H1 (cell line): ENCODE results near the gene WDFY3. TPM values are rescaled to one million over a fixed set of nuclear protein-coding genes. Genes with fewer than 3 reads are reported as not detected.

Experiments
- CTCF ChIA-PET: fragments of 300-600 bp; sonication (Branson Sonifier 250); formaldehyde crosslinking; loops from one replicate; lab custom pipeline; 2021; ENCODE audit not compliant: partially characterized antibody; lab: Charles Lee
- POLR2A ChIA-PET: fragments of 300-600 bp; sonication (Branson Sonifier 250); formaldehyde crosslinking; loops from one replicate; lab custom pipeline; 2021; ENCODE audit warnings: inconsistent platforms; ENCODE audit not compliant: partially characterized antibody; lab: Charles Lee
- DNase-seq, 2 experiments: peaks; one replicate each; pipeline versions ENCODE4 v3.0.0 to v3.0.0-alpha.2; 2010 to 2022; ENCODE audit warnings: low spot score in 2 of 2, low read depth in 1 of 2, mixed read lengths in 1 of 2
- FAIRE-seq: peaks from 2 replicates; lab custom pipeline; 2011; peaks lifted over from hg19 to GRCh38; lab: Jason Lieb, UNC
- H2AFZ ChIP-seq: 2 replicates; pipeline ENCODE4 v1.8.1; 2012; ENCODE audit warnings: low read length, inconsistent platforms
- H2AK5ac ChIP-seq: 2 replicates; pipeline ENCODE4 v1.6.1; 2013; ENCODE audit warnings: low read depth, low read length
- H2BK120ac ChIP-seq: replicated peaks from 2 replicates; pipeline ENCODE3; 2013; ENCODE audit warnings: low read depth, low read length, inconsistent platforms
- H2BK12ac ChIP-seq: 2 replicates; pipeline ENCODE4 v1.6.1; 2013; ENCODE audit warnings: low read depth, low read length
- H2BK15ac ChIP-seq: 2 replicates; pipeline ENCODE4 v1.6.1; 2013; ENCODE audit warnings: low read length
- H2BK20ac ChIP-seq: 2 replicates; pipeline ENCODE4 v1.6.1; 2013; ENCODE audit warnings: low read length
- H2BK5ac ChIP-seq: 2 replicates; pipeline ENCODE4 v1.6.1; 2013; ENCODE audit warnings: low read depth, low read length
- H3K14ac ChIP-seq: 2 replicates; pipeline ENCODE4 v1.6.1; 2013; ENCODE audit warnings: inconsistent platforms; ENCODE audit not compliant: insufficient read length
- H3K18ac ChIP-seq: 2 replicates; pipeline ENCODE4 v1.6.1; 2013; ENCODE audit warnings: low read length; ENCODE audit errors: extremely low read depth
- H3K23ac ChIP-seq: 2 replicates; pipeline ENCODE4 v1.6.1; 2013; ENCODE audit warnings: inconsistent platforms; ENCODE audit not compliant: insufficient read length
- H3K23me2 ChIP-seq: 2 replicates; pipeline ENCODE4 v1.6.1; 2013; ENCODE audit warnings: low read depth, low read length
- H3K27ac ChIP-seq: 2 replicates; pipeline ENCODE4 v1.6.1; 2011; ENCODE audit warnings: low read depth, low read length, inconsistent platforms
- H3K27me3 ChIP-seq, 4 experiments: replicated peaks in 1 of 4; 1 replicate in 1 of 4; 2 replicates in 3 of 4; pipeline versions ENCODE4 v1.6.1 to v1.8.1; 2011 to 2013; ENCODE audit warnings: low read length in 3 of 4, mild to moderate bottlenecking in 3 of 4, inconsistent platforms in 2 of 4, mixed read lengths in 2 of 4, moderate library complexity in 1 of 4; ENCODE audit not compliant: control insufficient read depth in 3 of 4, insufficient read depth in 3 of 4; ENCODE audit errors: extremely low read depth in 1 of 4
- H3K36me3 ChIP-seq, 4 experiments: 2 replicates each; pipeline versions ENCODE4 v1.6.1 to v1.8.1; 2011 to 2013; ENCODE audit warnings: mild to moderate bottlenecking in 4 of 4, low read length in 3 of 4, moderate library complexity in 2 of 4, control low read depth in 1 of 4, inconsistent platforms in 1 of 4; ENCODE audit not compliant: insufficient read depth in 4 of 4, control insufficient read depth in 2 of 4
- H3K4ac ChIP-seq: replicated peaks from 2 replicates; pipeline ENCODE3; 2013; ENCODE audit warnings: low read length, low read depth, mixed read lengths, inconsistent platforms; ENCODE audit not compliant: insufficient read length
- H3K4me1 ChIP-seq, 4 experiments: replicated peaks in 1 of 4; 1 replicate in 1 of 4; 2 replicates in 3 of 4; pipeline versions ENCODE4 v1.6.1 to v1.8.1; 2011 to 2013; ENCODE audit warnings: low read length in 3 of 4, inconsistent platforms in 2 of 4, mixed read lengths in 1 of 4; ENCODE audit not compliant: insufficient read depth in 4 of 4, control insufficient read depth in 3 of 4
- H3K4me2 ChIP-seq, 2 experiments: 2 replicates each; pipeline versions ENCODE4 v1.6.1 to v1.8.1; 2011 to 2013; ENCODE audit warnings: low read depth in 2 of 2, low read length in 2 of 2, control low read depth in 1 of 2, inconsistent platforms in 1 of 2, mild to moderate bottlenecking in 1 of 2; ENCODE audit not compliant: insufficient read depth in 1 of 2
- H3K4me3 ChIP-seq, 4 experiments: fragments of 200-600, 300-600 bp in 1 of 4; sonication (generic), shearing (Covaris generic), sonication (Bioruptor Twin) in 1 of 4; 2 replicates each; pipeline versions ENCODE4 v1.5.1 to v1.8.1; 2011 to 2016; ENCODE audit warnings: low read length in 4 of 4, low read depth in 3 of 4, control low read depth in 2 of 4, inconsistent platforms in 2 of 4, mild to moderate bottlenecking in 2 of 4, mixed read lengths in 1 of 4, moderate library complexity in 1 of 4; ENCODE audit not compliant: insufficient read depth in 2 of 4; ENCODE audit errors: extremely low read depth in 1 of 4
- H3K56ac ChIP-seq: replicated peaks from 2 replicates; pipeline ENCODE3; 2013; ENCODE audit warnings: low read depth, mild to moderate bottlenecking, mixed read lengths, low read length, inconsistent platforms; ENCODE audit not compliant: insufficient read length
- H3K79me1 ChIP-seq: 2 replicates; pipeline ENCODE4 v1.6.1; 2013; ENCODE audit warnings: low read depth, low read length, control low read depth
- H3K79me2 ChIP-seq, 2 experiments: 2 replicates each; pipeline versions ENCODE4 v1.6.1 to v1.8.1; 2012 to 2013; ENCODE audit warnings: low read length in 2 of 2, mild to moderate bottlenecking in 2 of 2, inconsistent platforms in 1 of 2; ENCODE audit not compliant: insufficient read depth in 2 of 2, control insufficient read depth in 1 of 2
- H3K9ac ChIP-seq, 4 experiments: replicated peaks in 1 of 4; 1 replicate in 1 of 4; 2 replicates in 3 of 4; pipeline versions ENCODE4 v1.6.1 to v1.8.1; 2011 to 2013; ENCODE audit warnings: low read depth in 3 of 4, low read length in 3 of 4, control low read depth in 2 of 4, mild to moderate bottlenecking in 2 of 4, moderate library complexity in 2 of 4, inconsistent platforms in 1 of 4; ENCODE audit errors: extremely low read depth in 1 of 4
- H3K9me3 ChIP-seq, 2 experiments: 2 replicates each; pipeline versions ENCODE4 v1.6.1 to v1.8.1; 2012 to 2013; ENCODE audit warnings: mild to moderate bottlenecking in 2 of 2, moderate library complexity in 2 of 2, control low read depth in 1 of 2, inconsistent platforms in 1 of 2, low read depth in 1 of 2, low read length in 1 of 2, mixed read lengths in 1 of 2; ENCODE audit not compliant: insufficient read depth in 2 of 2
- H4K20me1 ChIP-seq, 2 experiments: replicated peaks in 1 of 2; 2 replicates each; pipeline versions ENCODE3 to v1.8.1; 2011 to 2013; ENCODE audit warnings: inconsistent platforms in 2 of 2, low read length in 2 of 2, mild to moderate bottlenecking in 1 of 2; ENCODE audit not compliant: insufficient read depth in 2 of 2, control insufficient read depth in 1 of 2
- H4K5ac ChIP-seq: 2 replicates; pipeline ENCODE4 v1.6.1; 2013; ENCODE audit warnings: low read length, low read depth, mixed read lengths, inconsistent platforms; ENCODE audit not compliant: insufficient read length
- H4K8ac ChIP-seq: 2 replicates; pipeline ENCODE4 v1.8.0; 2013; ENCODE audit warnings: mild to moderate bottlenecking, moderate library complexity, low read length, inconsistent platforms; ENCODE audit not compliant: insufficient read depth; ENCODE audit errors: extremely low read depth
- H4K91ac ChIP-seq: replicated peaks from 2 replicates; pipeline ENCODE3; 2013; ENCODE audit warnings: low read length, mixed read lengths, inconsistent platforms; ENCODE audit not compliant: insufficient read length
- ATF2 ChIP-seq: IDR thresholded peaks from 2 replicates; pipeline ENCODE4 v1.6.1; 2012; ENCODE audit warnings: low read length, inconsistent platforms
- EGR1 ChIP-seq: IDR thresholded peaks from 2 replicates; pipeline ENCODE4 v1.6.1; 2011; ENCODE audit warnings: low read depth, low read length, borderline replicate concordance
- GTF2F1 ChIP-seq: IDR thresholded peaks from 2 replicates; pipeline ENCODE4 v1.6.1; 2012; ENCODE audit warnings: low read depth, low read length, improper control_type of control experiment, borderline replicate concordance
- MAFK ChIP-seq: IDR thresholded peaks from 2 replicates; pipeline ENCODE4 v1.6.1; 2012; ENCODE audit warnings: low read depth, mild to moderate bottlenecking, improper control_type of control experiment, low read length
- MAX ChIP-seq: IDR thresholded peaks from 2 replicates; pipeline ENCODE4 v1.6.1; 2012; ENCODE audit warnings: inconsistent platforms
- POLR2A ChIP-seq, 2 experiments: IDR thresholded peaks; 1 replicate in 1 of 2; 2 replicates in 1 of 2; pipeline ENCODE4 v1.6.1; 2011; ENCODE audit warnings: low read depth in 2 of 2, low read length in 2 of 2, mild to moderate bottlenecking in 2 of 2; ENCODE audit errors: control extremely low read depth in 1 of 2
- POLR2AphosphoS5 ChIP-seq: IDR thresholded peaks from 2 replicates; pipeline ENCODE4 v1.6.1; 2011; ENCODE audit warnings: low read depth, low read length
- RXRA ChIP-seq: IDR thresholded peaks from 2 replicates; pipeline ENCODE4 v1.6.1; 2011; ENCODE audit warnings: low read depth, mild to moderate bottlenecking, low read length, moderate library complexity; ENCODE audit not compliant: insufficient read depth
- SIN3A ChIP-seq, 2 experiments: IDR thresholded peaks in 1 of 2; conservative IDR thresholded peaks in 1 of 2; 2 replicates each; pipeline ENCODE4 v1.6.1; 2011 to 2012; ENCODE audit warnings: low read length in 2 of 2, improper control_type of control experiment in 1 of 2, low read depth in 1 of 2, mild to moderate bottlenecking in 1 of 2
- SP1 ChIP-seq: IDR thresholded peaks from 2 replicates; pipeline ENCODE4 v1.6.1; 2011; ENCODE audit warnings: low read depth, low read length
- TBP ChIP-seq: IDR thresholded peaks from 2 replicates; pipeline ENCODE4 v1.6.1; 2011; ENCODE audit warnings: low read depth, low read length, improper control_type of control experiment
- TCF12 ChIP-seq: IDR thresholded peaks from 2 replicates; pipeline ENCODE4 v1.6.1; 2011; ENCODE audit warnings: low read depth, mild to moderate bottlenecking, low read length
- YY1 ChIP-seq: IDR thresholded peaks from 2 replicates; pipeline ENCODE4 v1.6.1; 2011; ENCODE audit warnings: low read depth, mild to moderate bottlenecking, low read length
- ZNF274 ChIP-seq: IDR thresholded peaks from 2 replicates; pipeline ENCODE4 v1.7.0; 2012; ENCODE audit warnings: low read length, borderline replicate concordance; ENCODE audit errors: extremely low read depth
- WGBS, 2 experiments: shearing (Covaris generic) in 1 of 2; methylation state at CpG; one replicate each; pipeline versions ENCODE4 v1.1.6 to v1.1.7; 2013 to 2015; ENCODE audit warnings: low lambda C conversion rate in 2 of 2, mixed read lengths in 2 of 2, inconsistent platforms in 1 of 2, low coverage in 1 of 2, missing lambda C conversion rate in 1 of 2; ENCODE audit not compliant: insufficient replicate concordance in 2 of 2, insufficient coverage in 1 of 2, insufficient read length in 1 of 2; ENCODE audit errors: extremely low coverage in 1 of 2, missing lambda C conversion rate in 1 of 2; 5-methylcytosine and 5-hydroxymethylcytosine counted together
- polyA plus RNA-seq, 7 experiments: library from polyadenylated mRNA; depleted of rRNA in 3 of 7; stranded (reverse) in 5 of 7; unstranded in 2 of 7; fragments of >200 nt in 5 of 7; fragments of 200-250 nt in 2 of 7; gene quantifications; 1 replicate in 5 of 7; 2 replicates in 1 of 7; 4 replicates in 1 of 7; pipeline versions ENCODE4 v1.2.1 to v1.2.3, GENCODE V29; 2011 to 2013; ENCODE audit warnings: missing spikeins in 2 of 7, mixed read lengths in 2 of 7
- total RNA-seq: library from RNA; stranded (reverse); fragmentation: NEBNext Ultra II Directional; extraction: Animal tissue kit (Norgen Biotek cat#: 25700); gene quantifications from 2 replicates; pipeline ENCODE4 v1.2.1, GENCODE V29; 2021

Gene WDFY3
- total and polyA plus RNA-seq, 2 of the 8 experiments (the other 6 are each of a cell fraction or from before 2014, with no cell fraction given), result 25.6 to 62.4 TPM

- WGBS, 2 experiments, result 98% methylated on average over 2 of the region's 2 CpGs; no CpG with 5 or more reads in 1 of the 2 experiments
- Histone ChIP-seq H3K4me2 (no peak overlapping the region), H2BK5ac (no peak overlapping the region)
- TF ChIP-seq ZNF274 (no peak), SP1 (no peak), ATF2 (no peak), POLR2AphosphoS5 (no peak), TCF12 (no peak), TBP (no peak), GTF2F1 (no peak), POLR2A (IDR thresholded peaks at IDR 0.05; ENCODE audit: control extremely low read depth in 1 of 2, low read depth in 2 of 2, low read length in 2 of 2) (no peak), YY1 (no peak), SIN3A (conservative IDR thresholded peaks at IDR 0.05 in 1 of 2, IDR thresholded peaks at IDR 0.05 in 1 of 2; ENCODE audit: low read depth in 1 of 2, low read length in 2 of 2) (no peak), RXRA (no peak), MAFK (no peak), EGR1 (no peak), MAX (no peak)
Measured at GRCh38 chr4:84632092-84632491, 334.4 kb downstream of the WDFY3 start.

More at GRCh38 chr4:84632092-84632491, 334.4 kb downstream of the WDFY3 start:
- no peak overlapping the region for H3K4me3 ChIP-seq
- no peaks in the 10 kb centered on the region for H3K79me2 ChIP-seq
- peaks cover 0 to 2% (median 0%) of the 10 kb centered on the region in 4 experiments; a peak in 2 of 8 replicates for H3K36me3 ChIP-seq
- H4K5ac ChIP-seq, result no peak overlapping the region
- no peaks in the 10 kb centered on the region for H4K20me1 ChIP-seq
- no peak overlapping the region for H3K9ac ChIP-seq
- H2BK12ac ChIP-seq, result no peak overlapping the region
- H4K8ac ChIP-seq, result no peak overlapping the region
- CTCF ChIA-PET, result no interaction called here
- no peaks in the 10 kb centered on the region for H3K79me1 ChIP-seq
- H4K91ac ChIP-seq, result no peak overlapping the region
- no peaks in the 10 kb centered on the region for H3K9me3 ChIP-seq
- H3K14ac ChIP-seq, result no peak overlapping the region
- H2AFZ ChIP-seq, result no peak overlapping the region
- H2BK20ac ChIP-seq, result no peak overlapping the region
- H3K56ac ChIP-seq, result no peak overlapping the region
- no peaks in the 10 kb centered on the region; a peak in 1 of 7 replicates for H3K27me3 ChIP-seq
- H3K23ac ChIP-seq, result no peak overlapping the region
- H2BK15ac ChIP-seq, result no peak overlapping the region
- DNase-seq (no peak), FAIRE-seq (no peak)
- POLR2A ChIA-PET, result no interaction called here
- H3K4me1 ChIP-seq, result no peaks in the 10 kb centered on the region
- no peaks in the 10 kb centered on the region for H3K23me2 ChIP-seq
- H2BK120ac ChIP-seq, result no peak overlapping the region
- H3K4ac ChIP-seq, result no peak overlapping the region
- H2AK5ac ChIP-seq, result no peak overlapping the region
- H3K18ac ChIP-seq, result no peak overlapping the region
- no peak overlapping the region for H3K27ac ChIP-seq
